Measurements from ENCODE around the gene PLA2G4A.

PLA2G4A gene

DNA sequence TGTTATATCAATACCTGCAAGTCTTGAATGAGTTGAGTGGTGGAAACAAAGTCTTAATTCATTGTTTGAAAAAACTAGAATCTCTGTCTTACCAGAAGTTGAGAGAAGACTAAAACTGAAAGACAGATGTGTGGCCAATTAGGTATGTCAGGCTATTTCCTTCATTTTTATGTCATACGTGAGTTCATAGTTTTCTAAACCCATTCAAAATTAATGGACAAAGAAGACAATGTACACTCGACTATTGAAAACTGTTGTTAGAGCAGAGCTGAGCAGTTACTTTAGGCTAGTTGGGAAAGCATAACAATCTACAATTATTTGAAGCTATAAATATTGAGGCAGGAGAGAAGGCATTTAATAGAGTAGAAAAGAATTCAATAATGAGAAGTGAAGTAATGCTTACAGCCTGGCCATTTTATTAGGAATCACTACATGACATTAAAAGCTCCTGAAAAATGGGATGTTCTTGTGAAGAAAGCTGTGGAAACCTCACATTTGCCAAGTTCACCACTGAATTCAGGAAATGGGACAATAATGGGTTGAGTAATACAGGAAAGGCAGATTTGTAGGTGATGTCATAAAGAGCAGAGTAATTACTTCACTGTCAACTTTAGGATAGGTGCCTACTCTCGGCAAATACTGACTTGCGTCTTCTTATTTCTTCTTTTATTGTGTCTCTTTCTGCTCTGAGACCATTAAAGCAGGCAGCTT, 204.4 kb downstream of the PLA2G4A start:
- no peak for DNase-seq

DNA sequence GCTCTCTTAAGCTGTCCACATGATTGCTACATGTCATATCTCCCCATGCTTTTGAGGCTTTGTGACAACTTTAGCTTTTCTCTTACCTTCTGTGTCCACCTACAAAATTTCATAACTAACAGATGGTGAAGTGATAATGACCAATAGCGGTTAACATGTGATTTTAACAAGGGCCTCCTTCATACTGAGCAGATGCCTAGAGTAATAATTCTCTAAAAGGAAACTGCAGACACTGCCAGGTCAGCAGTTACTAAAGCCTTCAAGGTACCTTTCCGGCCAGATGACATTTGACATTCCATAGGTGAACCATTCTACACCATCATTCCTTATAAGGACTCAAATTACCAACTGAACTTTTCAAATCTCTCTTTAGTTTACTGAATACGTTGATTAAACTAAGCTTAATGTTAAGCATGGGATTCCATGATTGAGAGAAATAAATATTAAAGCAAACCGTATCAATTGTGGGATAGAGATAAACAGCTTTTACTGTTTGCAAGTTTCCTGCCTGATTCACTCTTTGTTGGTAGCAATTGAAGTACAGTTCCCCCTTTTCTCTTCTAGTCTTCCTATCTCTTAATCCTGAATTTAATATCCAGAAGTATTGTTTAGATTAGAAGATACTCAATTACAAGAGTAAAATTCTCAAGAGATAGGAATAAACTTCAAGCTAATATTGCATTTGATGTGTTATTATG, 205.1 kb downstream of the PLA2G4A start:
- DNase-seq = no peak

DNA sequence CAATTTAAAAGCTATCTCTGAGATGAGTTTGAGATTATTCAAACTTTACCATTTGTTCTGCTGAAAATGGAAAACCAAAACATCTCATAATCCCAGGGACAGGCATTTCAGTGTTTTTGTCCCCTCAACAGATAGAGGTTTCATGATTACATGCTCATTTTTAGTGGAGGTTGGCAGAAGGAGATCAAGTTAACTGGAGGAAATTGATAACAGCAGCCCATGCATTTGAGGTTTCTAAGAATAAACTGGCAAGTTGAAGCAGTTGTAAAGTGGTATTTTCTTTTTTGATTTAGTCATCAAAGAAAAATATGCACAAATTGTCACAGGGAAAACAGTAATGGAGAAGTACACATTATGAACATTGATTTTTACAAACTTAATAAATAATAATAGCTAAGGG, 205.8 kb downstream of the PLA2G4A start:
- no peak for DNase-seq

DNA sequence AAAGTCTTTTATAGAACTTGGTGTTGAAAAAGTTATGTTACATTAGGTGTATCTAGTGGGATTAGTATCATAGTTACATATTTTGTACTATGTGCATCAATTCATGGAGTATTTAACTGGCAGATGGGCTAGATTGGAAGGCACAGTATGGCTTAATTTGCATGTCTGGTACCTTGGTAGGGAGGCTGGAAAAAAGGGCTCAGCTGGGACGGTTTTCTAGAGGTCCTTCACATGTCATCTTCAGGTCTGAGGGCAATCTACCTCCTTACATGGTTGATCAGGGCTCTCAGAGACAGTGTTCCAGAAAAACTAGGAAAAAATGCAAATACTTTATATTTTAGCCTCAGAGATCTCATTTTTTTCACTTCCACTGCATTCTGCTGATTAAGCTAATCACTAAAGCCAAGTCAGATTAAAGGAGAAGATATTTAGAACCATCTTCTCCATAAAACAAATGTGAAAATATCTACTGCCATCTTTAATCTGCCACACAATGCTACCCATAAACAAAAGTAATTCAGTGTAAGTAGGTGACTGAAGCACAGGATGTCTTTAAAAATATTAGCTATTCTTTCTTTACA, 209.3 kb downstream of the PLA2G4A start:
- DNase-seq = no peak

Measured in SHP77 treated with DMSO at 0.1 percent for 48 hours (cell line).